Activated naive CD4-positive, alpha-beta T cell treated with anti-CD3 and anti-CD28 coated beads, Interleukin-2, amount 50 U/mL, for 24 hours (primary cell): ENCODE data around the gene HTR2B.
"Not testable (repeated sequence)": the region's sequence is repeated elsewhere in the genome, so short reads cannot be mapped to it uniquely, and the experiment has no call there.

Experiments used
- H3K27ac Mint-ChIP-seq: one replicate; pipeline ENCODE4 v1.8.0; 2021; ENCODE audit warnings: mild to moderate bottlenecking, mixed read lengths
- H3K27me3 Mint-ChIP-seq: one replicate; pipeline ENCODE4 v1.8.0; 2021; ENCODE audit warnings: mixed read lengths
- H3K36me3 Mint-ChIP-seq: one replicate; pipeline ENCODE4 v1.8.0; 2021; ENCODE audit warnings: mixed read lengths
- H3K4me1 Mint-ChIP-seq: one replicate; pipeline ENCODE4 v1.8.0; 2021; ENCODE audit warnings: mixed read lengths
- H3K4me3 Mint-ChIP-seq: one replicate; pipeline ENCODE4 v1.8.0; 2021; ENCODE audit warnings: mild to moderate bottlenecking, mixed read lengths
- H3K9me3 Mint-ChIP-seq: one replicate; pipeline ENCODE4 v1.8.0; 2021; ENCODE audit warnings: mixed read lengths

Gene HTR2B

DNA sequence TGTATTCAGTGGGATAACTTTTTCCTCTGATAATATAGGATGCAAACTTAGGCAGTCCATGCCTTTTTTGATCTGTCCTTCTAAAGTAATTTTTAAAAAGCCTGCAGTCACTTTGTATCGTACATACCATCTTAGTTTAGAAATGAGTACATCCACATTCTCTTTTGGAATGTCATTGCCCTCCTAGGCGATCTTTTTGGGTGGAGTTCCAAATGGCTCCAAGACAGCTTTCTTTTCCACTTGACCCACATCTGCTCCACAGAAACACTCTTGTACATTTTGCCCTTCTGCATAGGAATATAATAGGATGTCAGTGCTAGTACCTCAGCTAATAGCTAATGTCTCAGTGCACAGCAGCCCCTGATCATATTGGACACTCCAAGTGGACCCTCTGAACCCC is 21.8 kb upstream of the HTR2B start:
- Mint-ChIP-seq H3K4me1 (no peaks in the 10 kb centered on the region), H3K4me3 (no peak overlapping the region), H3K27ac (no peak overlapping the region), H3K27me3 (no peaks in the 10 kb centered on the region), H3K9me3 (no peaks in the 10 kb centered on the region), H3K36me3 (peaks cover 25% of the 10 kb centered on the region)

DNA sequence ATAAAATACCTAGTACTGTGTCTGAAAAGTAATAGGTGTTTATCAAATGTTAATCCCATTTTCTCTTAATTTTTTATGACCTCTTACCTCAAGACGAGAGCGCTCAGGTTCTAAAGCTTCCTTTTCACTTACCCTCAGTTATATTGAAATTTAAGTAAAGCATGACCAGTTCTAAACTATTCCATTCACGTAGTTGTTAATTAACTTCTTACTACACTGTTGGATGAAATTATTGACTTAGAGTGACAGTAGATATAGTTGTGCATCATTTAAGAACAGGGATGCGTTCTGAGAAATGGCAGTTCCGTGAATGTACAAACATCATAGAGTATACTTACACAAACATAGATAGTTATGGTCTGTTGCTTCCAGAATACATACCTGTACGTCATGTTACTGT is 20.1 kb upstream of the HTR2B start:
- Mint-ChIP-seq H3K27ac (no peak overlapping the region), H3K4me3 (no peak overlapping the region), H3K9me3 (no peaks in the 10 kb centered on the region), H3K36me3 (peaks cover 25% of the 10 kb centered on the region), H3K4me1 (no peaks in the 10 kb centered on the region), H3K27me3 (no peaks in the 10 kb centered on the region)

DNA sequence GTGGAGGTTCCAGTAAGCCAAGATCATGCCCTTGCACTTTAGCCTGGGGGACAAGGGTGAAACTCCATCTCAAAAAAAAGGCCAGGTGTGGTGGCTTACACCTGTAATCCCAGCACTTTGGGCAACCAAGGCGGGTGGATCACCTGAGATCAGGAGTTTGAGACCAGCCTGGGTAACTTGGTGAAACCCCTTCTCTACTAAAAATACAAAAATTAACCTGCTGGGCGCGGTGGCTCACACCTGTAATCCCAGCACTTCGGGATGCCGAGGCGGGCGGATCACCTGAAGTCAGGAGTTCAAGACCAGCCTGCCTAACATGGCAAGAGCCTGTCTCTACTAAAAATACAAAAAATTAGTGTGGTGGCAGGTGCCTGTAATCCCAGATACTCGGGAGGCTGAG is 16.0 kb upstream of the HTR2B start:
- H3K27me3 Mint-ChIP-seq, H3K27ac Mint-ChIP-seq, H3K4me3 Mint-ChIP-seq, H3K4me1 Mint-ChIP-seq, H3K9me3 Mint-ChIP-seq: not testable (repeated sequence)
- H3K36me3 Mint-ChIP-seq, result peaks cover 12% of the 10 kb centered on the region

DNA sequence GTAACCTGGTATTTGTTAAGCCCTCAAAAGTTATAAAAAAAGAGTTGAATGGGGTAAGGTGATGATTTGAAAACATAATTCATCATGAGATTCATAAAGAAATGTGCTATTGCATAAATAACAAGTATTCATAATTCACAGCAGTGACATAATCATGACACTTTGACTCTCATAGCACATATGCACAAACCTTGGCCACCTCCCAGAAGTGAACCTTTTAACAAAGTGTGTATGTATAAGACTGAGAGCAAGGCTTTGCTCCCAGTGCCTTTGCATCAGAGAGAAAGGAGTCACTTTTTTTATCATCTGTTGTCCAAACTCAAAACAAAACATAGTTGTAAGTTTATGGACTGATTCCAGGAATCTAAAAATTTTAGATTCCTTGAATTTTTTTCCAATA is 15.0 kb upstream of the HTR2B start:
- Mint-ChIP-seq H3K27ac (no peak overlapping the region), H3K27me3 (no peaks in the 10 kb centered on the region), H3K36me3 (peaks cover 8% of the 10 kb centered on the region), H3K4me3 (no peak overlapping the region), H3K4me1 (no peaks in the 10 kb centered on the region), H3K9me3 (no peaks in the 10 kb centered on the region)

DNA sequence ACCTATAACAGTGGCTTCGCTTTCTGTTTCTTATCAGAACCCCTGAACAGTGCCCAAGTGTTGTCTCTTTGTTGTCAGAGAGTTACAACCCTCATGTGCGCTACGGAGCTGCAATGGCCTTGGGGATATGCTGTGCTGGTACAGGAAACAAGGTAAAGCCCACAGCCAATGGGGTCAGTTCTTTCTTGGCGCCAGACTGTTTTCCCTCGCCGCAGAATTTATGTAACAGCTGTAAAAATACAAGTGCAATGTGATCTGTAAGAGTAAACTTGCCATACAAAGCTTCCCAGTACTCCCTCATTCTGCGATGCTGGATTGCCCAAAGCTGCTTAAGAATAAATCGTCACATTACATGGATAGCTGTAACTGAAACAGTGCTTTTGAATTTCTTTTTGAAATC is 13.9 kb upstream of the HTR2B start:
- Mint-ChIP-seq H3K4me3 (no peak overlapping the region), H3K27ac (no peak overlapping the region), H3K4me1 (no peaks in the 10 kb centered on the region), H3K27me3 (no peaks in the 10 kb centered on the region), H3K9me3 (no peaks in the 10 kb centered on the region), H3K36me3 (peaks cover 6% of the 10 kb centered on the region)

DNA sequence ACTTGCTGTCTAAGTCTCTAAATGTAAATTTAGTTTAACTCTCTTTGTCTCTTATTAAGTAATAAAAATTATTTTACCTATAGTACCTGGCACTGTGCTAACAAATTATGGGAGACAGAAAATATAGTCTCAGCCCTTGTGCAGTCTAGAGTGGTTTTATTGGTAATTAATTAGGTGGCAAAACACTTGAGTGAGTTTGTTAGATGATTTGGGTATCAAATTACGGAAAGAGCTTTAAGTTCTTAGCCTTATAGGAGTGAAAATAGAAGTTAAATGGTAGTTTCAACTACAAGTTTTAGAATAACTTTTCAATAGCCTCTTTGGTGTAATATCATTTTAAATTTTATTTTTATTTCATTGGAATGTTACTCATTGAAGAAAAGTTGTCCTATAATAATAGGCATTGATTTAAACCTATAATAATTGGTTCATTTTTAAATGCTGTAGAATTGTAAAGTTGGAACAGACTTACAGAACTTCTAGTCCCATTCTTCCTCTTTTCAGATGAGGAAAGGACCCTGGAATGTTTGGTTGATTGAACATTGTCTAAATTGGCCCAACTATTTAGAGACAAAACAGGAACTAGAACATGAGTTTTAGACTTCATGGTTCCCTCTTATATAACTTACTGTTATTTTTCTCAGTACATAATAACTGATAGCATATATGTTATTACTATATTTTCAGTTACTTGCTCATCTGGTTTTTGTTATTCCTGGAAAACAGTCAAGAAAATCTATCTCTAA is 10.2 kb upstream of the HTR2B start:
- Mint-ChIP-seq H3K9me3 (no peaks in the 10 kb centered on the region), H3K4me1 (no peaks in the 10 kb centered on the region), H3K36me3 (peaks cover 4% of the 10 kb centered on the region), H3K27ac (no peak overlapping the region), H3K27me3 (no peaks in the 10 kb centered on the region), H3K4me3 (no peak overlapping the region)

DNA sequence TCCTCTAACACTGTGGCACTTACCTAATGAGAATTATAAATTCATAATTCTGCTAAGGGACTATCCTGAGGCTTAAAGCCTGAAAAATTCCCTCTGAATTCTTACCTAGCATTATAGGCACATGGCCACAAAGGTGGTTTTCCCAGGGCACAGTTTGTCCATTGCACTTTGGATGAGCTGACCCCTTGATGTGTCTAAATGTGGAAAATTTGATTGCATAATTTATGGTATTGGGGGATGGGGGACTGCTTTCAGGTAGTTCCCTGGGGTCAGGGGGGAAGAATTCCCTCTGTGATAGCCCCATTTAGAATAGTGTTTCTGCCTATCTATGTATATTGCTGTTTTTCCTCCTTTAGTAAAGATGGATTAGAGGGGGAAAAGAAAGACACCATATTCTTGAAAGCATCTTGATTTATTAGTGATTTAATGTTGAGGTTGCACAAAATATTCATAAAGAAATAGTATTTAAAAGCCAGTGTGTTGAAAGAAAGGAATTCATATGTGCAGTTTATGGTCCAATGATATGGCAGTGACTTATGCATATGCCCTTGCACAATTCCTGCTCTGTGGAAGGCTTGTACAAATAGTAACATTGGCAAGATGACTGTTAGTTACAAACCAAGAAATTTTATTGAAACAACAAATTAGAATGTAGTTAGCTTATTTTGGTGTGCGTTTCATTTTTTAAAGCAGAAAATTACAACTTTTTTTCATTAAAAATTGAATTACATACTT is 8.7 kb upstream of the HTR2B start:
- H3K4me1 Mint-ChIP-seq, result no peaks in the 10 kb centered on the region
- H3K9me3 Mint-ChIP-seq, result no peaks in the 10 kb centered on the region
- no peak overlapping the region for H3K27ac Mint-ChIP-seq
- no peak overlapping the region for H3K4me3 Mint-ChIP-seq
- H3K36me3 Mint-ChIP-seq, result peaks cover 4% of the 10 kb centered on the region
- H3K27me3 Mint-ChIP-seq, result no peaks in the 10 kb centered on the region

DNA sequence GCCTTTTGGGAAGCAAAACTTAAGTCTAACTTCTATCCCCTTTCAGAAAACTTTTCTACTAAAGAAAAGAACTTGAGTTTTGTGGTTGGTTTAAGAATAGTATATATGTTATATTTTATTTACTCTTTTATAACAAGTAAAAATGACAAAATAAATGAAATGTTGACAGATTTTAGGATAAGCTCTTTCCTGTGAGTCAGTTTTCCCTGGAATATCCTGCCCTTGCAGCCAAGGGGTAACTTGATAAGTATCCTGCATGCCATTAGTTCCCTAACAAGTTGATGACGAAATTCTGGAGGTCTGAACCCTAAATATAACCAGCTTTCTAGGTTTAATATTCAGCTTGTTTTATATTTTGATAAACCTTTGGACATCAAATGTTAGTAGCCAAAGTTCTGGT is 7.3 kb upstream of the HTR2B start:
- Mint-ChIP-seq H3K27me3 (no peaks in the 10 kb centered on the region), H3K4me1 (no peaks in the 10 kb centered on the region), H3K4me3 (no peak overlapping the region), H3K9me3 (no peaks in the 10 kb centered on the region), H3K27ac (no peak overlapping the region), H3K36me3 (peaks cover 4% of the 10 kb centered on the region)

DNA sequence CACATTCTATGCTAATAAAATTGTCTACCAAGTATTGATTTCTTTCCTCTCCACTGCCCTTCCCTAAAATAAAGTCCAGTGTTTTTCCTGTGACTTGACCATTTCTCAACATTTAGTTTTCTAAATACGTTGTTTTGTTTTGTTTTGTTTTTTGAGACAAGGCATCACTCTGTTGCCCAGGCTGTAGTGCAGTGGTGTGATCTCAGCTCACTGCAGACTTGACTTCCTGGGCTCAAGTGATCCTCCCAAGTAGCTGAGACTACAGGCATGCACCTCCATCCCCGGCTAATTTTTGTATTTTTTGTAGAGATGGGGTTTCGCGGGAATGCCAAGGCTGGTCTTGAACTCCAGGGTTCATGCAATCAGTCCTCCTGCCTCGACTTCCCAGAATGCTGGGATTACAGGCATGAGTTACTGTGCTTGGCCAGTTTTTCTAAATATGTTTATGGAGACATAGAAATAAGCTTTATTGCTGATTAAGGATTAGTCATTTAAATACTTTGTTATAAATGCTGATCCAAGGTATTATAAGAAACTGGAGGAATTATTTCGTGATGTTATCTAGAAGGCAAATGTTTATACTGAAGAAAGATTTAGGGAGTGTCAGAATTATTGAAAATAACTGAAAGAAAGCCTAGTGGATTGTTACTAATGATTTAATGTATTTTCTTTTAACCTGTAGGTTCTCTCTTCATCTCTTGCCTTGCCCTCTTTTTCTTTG is 5.7 kb upstream of the HTR2B start:
- H3K27me3 Mint-ChIP-seq, result no peaks in the 10 kb centered on the region
- no peak overlapping the region for H3K4me3 Mint-ChIP-seq
- H3K36me3 Mint-ChIP-seq, result peaks cover 4% of the 10 kb centered on the region
- no peak overlapping the region for H3K27ac Mint-ChIP-seq
- no peaks in the 10 kb centered on the region for H3K9me3 Mint-ChIP-seq
- peaks cover 2% of the 10 kb centered on the region for H3K4me1 Mint-ChIP-seq

DNA sequence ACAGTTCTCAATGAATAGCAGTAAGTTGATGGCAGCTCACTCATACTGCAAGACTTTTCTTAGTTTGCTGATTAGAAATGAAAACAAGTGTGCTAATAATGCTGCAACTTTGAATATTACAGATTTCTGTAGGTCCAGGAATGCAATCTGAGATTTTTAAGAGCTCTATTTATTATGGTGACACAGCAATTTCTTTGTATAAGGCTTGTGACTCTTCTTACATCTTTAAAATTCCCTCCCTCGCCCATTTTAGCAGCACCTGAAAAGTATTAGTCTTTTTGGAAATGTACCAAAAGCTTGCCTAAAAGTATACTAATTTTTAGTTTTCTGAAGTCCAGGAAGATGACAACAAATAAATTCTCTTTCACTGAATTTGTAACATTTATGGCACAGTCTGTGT is 4.4 kb upstream of the HTR2B start:
- H3K4me3 Mint-ChIP-seq, result no peak overlapping the region
- H3K9me3 Mint-ChIP-seq, result no peaks in the 10 kb centered on the region
- H3K27me3 Mint-ChIP-seq, result no peaks in the 10 kb centered on the region
- no peak overlapping the region for H3K27ac Mint-ChIP-seq
- H3K36me3 Mint-ChIP-seq, result peaks cover 4% of the 10 kb centered on the region
- peaks cover 15% of the 10 kb centered on the region for H3K4me1 Mint-ChIP-seq

DNA sequence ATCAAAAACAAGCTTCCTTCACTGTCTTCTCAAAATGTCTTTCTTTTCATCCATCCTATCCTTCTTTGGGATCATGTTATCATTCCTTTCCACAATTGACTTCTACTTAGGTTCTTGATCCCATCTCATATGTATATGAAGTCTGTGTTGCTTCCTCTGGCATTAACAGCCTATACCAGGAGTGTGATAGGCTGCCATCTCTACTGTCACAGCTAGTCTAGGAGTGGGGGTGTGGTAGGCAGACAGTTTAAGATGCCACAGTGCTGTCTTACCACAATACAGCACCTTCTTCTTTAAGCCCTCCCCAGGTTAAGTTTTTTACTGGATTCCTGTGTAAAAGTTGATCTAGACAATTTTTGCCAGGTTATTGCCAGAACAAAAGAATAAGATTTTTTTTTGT is 3.7 kb upstream of the HTR2B start:
- Mint-ChIP-seq H3K27me3 (no peaks in the 10 kb centered on the region), H3K36me3 (peaks cover 4% of the 10 kb centered on the region), H3K9me3 (no peaks in the 10 kb centered on the region), H3K4me1 (peaks cover 21% of the 10 kb centered on the region), H3K27ac (no peak overlapping the region), H3K4me3 (no peak overlapping the region)

DNA sequence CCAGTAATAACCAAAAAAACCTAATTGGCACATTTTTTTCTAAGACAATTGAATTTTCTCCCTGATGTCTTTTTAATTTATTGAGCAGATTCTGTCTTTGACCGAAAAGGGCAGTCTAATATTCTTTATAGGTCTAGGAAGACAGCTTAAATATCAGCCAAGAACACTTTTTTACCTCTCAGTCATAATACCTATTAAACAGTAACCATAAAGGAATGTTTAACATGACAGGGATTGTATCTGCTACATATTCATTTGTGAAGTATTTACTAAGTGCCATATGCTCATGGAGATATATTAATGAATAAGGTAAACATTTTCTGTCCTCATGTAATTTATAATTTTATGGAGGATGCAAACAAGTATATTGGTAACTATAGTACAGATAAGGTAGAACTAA is 3.1 kb upstream of the HTR2B start:
- no peak overlapping the region for H3K4me3 Mint-ChIP-seq
- H3K9me3 Mint-ChIP-seq, result no peaks in the 10 kb centered on the region
- H3K27ac Mint-ChIP-seq, result no peak overlapping the region
- H3K27me3 Mint-ChIP-seq, result no peaks in the 10 kb centered on the region
- peaks cover 27% of the 10 kb centered on the region for H3K4me1 Mint-ChIP-seq
- peaks cover 4% of the 10 kb centered on the region for H3K36me3 Mint-ChIP-seq

DNA sequence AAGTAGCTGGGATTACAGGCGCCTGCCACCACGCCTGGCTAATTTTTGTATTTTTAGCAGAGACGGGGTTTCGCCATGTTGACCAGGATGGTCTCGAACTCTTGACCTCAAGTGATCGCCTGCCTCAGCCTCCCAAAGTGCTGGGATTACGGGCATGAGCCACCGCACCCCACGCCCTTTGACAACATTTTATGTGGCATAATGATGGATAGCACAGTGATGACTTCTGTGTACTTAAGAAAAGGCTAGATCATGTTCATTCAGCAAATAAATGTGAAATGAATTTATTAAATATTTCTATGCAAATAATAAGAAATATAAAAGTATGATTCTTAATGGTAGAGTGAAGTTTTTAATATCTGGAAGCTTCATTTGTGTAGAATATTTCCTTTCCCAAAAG is 2.6 kb upstream of the HTR2B start:
- H3K4me1 Mint-ChIP-seq, result peaks cover 27% of the 10 kb centered on the region
- H3K4me3 Mint-ChIP-seq, result no peak overlapping the region
- H3K27me3 Mint-ChIP-seq, result no peaks in the 10 kb centered on the region
- H3K27ac Mint-ChIP-seq, result no peak overlapping the region
- peaks cover 4% of the 10 kb centered on the region for H3K36me3 Mint-ChIP-seq
- H3K9me3 Mint-ChIP-seq, result no peaks in the 10 kb centered on the region

DNA sequence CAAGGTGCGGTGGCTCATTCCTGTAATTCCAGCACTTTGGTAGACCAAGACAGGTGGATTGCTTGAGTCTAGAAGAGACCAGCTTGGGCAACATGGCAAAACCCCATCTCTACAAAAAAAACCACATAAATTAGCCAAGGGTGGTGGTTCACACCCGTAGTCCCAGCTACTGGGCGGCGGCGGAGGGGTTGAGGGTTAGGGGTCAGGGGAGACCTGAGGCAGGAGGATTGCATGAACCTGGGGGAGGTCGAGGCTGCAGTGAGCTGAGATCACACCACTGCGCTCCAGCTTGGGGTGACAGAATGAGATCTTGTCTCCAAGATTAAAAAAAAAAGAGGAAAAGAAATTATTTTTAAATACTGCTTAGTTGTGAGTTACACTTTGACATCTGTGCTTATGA is 1.3 kb upstream of the HTR2B start:
- H3K36me3 Mint-ChIP-seq, result peaks cover 4% of the 10 kb centered on the region
- H3K4me1 Mint-ChIP-seq, result peaks cover 27% of the 10 kb centered on the region
- H3K4me3 Mint-ChIP-seq, result no peak overlapping the region
- H3K27ac Mint-ChIP-seq, result no peak overlapping the region
- H3K27me3 Mint-ChIP-seq, result no peaks in the 10 kb centered on the region
- no peaks in the 10 kb centered on the region for H3K9me3 Mint-ChIP-seq

DNA sequence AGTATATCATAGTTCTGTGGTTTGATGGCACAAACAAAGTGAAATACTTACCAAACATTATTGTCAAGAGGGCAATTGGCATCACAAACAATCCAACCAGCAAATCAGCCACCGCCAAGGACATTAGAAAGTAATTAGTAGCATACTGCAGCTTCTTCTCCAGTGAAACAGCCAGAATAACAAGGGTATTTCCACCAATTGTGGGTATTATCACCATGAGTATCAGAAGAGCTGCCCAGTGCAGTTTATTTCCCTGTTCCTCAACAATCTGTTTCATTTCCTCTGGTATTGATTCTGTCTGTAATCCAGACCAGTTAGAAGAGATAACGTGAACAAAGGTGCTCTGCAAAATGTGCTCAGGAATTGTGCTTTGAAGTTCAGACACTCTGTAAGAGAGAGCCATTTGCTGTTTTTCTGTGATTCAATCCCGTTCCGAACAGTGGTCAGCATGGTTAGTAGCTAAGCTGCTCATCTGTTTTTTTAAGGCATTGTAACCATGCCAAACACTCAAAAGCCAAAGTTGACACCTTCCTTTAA is 1.4 kb downstream of the HTR2B start:
- peaks cover 34% of the 10 kb centered on the region for H3K4me1 Mint-ChIP-seq
- no peaks in the 10 kb centered on the region for H3K27me3 Mint-ChIP-seq
- H3K4me3 Mint-ChIP-seq, result no peak overlapping the region
- H3K27ac Mint-ChIP-seq, result no peak overlapping the region
- peaks cover 1% of the 10 kb centered on the region for H3K36me3 Mint-ChIP-seq
- no peaks in the 10 kb centered on the region for H3K9me3 Mint-ChIP-seq

DNA sequence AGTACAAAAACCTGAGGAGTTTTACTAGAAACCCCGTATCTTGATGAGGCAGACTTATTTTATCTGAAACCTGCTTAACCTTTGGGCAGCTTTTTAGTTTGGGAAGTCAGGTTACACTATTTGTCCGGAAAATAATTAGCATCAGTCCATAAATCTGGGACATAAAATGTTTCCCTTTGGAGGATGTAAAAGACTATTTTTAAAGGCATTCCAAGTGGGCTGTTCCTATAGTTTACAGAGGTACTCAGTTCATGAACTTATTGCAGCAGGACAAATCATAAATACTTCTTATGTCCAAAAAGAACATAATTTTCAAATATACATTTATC is 6.3 kb downstream of the HTR2B start:
- Mint-ChIP-seq H3K4me3 (no peak overlapping the region), H3K27ac (no peak overlapping the region), H3K4me1 (peaks cover 25% of the 10 kb centered on the region), H3K9me3 (no peaks in the 10 kb centered on the region), H3K36me3 (peaks cover 12% of the 10 kb centered on the region), H3K27me3 (no peaks in the 10 kb centered on the region)
